Measurements from ENCODE around the gene SYNGR3. TPM values are rescaled to one million over a fixed set of nuclear protein-coding genes. Genes with fewer than 3 reads are reported as not detected.

SYNGR3 gene
- total and polyA plus RNA-seq, 2 of the 13 experiments (the other 11 are each of a cell fraction or from before 2014, with no cell fraction given): 0.97 to 5.7 TPM

GRCh38 chr16:2016407-2016922 is 26.7 kb downstream of the SYNGR3 start (continued):
- TF ChIP-seq PRDM10 (CRISPR knock-in tag; IDR thresholded peaks at IDR 0.05; ENCODE audit: low read depth) (no peak), POLR2A (IDR thresholded peaks at IDR 0.05; ENCODE audit: insufficient read depth in 1 of 2, low read depth in 2 of 2, low read length in 2 of 2) (no peak), MAFG (CRISPR knock-in tag; IDR thresholded peaks at IDR 0.05) (no peak), SUZ12 (IDR thresholded peaks at IDR 0.05; ENCODE audit: low read depth, low read length) (no peak), CCDC6 (CRISPR knock-in tag; IDR thresholded peaks at IDR 0.05) (no peak), MLLT10 (CRISPR knock-in tag; IDR thresholded peaks at IDR 0.05) (no peak), NR2F6 (IDR thresholded peaks at IDR 0.05) (no peak), NR2F6 (CRISPR knock-in tag; IDR thresholded peaks at IDR 0.05) (no peak), ZNF546 (CRISPR knock-in tag; conservative IDR thresholded peaks at IDR 0.05) (no peak), TEAD2 (CRISPR knock-in tag; IDR thresholded peaks at IDR 0.05) (no peak), RBM22 (optimal IDR thresholded peaks at IDR 0.05; ENCODE audit: low read length) (no peak), RAD21 (CRISPR knock-in tag; IDR thresholded peaks at IDR 0.05) (peak; percentile 21; the same call in 1 of the 2 replicates), ZNF720 (CRISPR knock-in tag; IDR thresholded peaks at IDR 0.05) (no peak), ARID5B (CRISPR knock-in tag; IDR thresholded peaks at IDR 0.05) (peak; percentile 42), GABPB1 (CRISPR knock-in tag; IDR thresholded peaks at IDR 0.05) (peak; percentile 36; the same call in 1 of the 2 replicates), BATF2 (CRISPR knock-in tag; IDR thresholded peaks at IDR 0.05) (no peak), SNRNP70 (IDR thresholded peaks at IDR 0.05; ENCODE audit: low read depth, low read length) (no peak), ZNF468 (CRISPR knock-in tag; IDR thresholded peaks at IDR 0.05) (no peak)
- TF ChIP-seq, protein P1, sequence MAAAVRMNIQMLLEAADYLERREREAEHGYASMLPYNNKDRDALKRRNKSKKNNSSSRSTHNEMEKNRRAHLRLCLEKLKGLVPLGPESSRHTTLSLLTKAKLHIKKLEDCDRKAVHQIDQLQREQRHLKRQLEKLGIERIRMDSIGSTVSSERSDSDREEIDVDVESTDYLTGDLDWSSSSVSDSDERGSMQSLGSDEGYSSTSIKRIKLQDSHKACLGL (CRISPR knock-in tag; IDR thresholded peaks at IDR 0.05): 0 out of 2 replicates have a peak, but pooled peaks have one; percentile 23
- TF ChIP-seq, protein P2, sequence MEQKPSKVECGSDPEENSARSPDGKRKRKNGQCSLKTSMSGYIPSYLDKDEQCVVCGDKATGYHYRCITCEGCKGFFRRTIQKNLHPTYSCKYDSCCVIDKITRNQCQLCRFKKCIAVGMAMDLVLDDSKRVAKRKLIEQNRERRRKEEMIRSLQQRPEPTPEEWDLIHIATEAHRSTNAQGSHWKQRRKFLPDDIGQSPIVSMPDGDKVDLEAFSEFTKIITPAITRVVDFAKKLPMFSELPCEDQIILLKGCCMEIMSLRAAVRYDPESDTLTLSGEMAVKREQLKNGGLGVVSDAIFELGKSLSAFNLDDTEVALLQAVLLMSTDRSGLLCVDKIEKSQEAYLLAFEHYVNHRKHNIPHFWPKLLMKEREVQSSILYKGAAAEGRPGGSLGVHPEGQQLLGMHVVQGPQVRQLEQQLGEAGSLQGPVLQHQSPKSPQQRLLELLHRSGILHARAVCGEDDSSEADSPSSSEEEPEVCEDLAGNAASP (CRISPR knock-in tag; IDR thresholded peaks at IDR 0.05; ENCODE audit: borderline replicate concordance): 0 out of 2 replicates have a peak, but pooled peaks have one; percentile 26
- TF ChIP-seq, protein P3, sequence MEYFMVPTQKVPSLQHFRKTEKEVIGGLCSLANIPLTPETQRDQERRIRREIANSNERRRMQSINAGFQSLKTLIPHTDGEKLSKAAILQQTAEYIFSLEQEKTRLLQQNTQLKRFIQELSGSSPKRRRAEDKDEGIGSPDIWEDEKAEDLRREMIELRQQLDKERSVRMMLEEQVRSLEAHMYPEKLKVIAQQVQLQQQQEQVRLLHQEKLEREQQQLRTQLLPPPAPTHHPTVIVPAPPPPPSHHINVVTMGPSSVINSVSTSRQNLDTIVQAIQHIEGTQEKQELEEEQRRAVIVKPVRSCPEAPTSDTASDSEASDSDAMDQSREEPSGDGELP (IDR thresholded peaks at IDR 0.05; ENCODE audit: borderline replicate concordance, low read depth): peak; percentile 26; the same call in 1 of the 2 replicates

All from HepG2 (cell line).